Astrocyte (in vitro differentiated cells and primary cell): Measurements from ENCODE around the gene INTS7. TPM values are rescaled to one million over a fixed set of nuclear protein-coding genes. Genes with fewer than 3 reads are reported as not detected.

ENCODE experiments used
- DNase-seq: peaks from one replicate; pipeline ENCODE4 v3.0.0-alpha.2; 2010; ENCODE audit warnings: low read depth
- FAIRE-seq: peaks from 2 replicates; lab custom pipeline; 2011; peaks lifted over from hg19 to GRCh38; lab: Jason Lieb, UNC
- H2AFZ ChIP-seq: 2 replicates; pipeline ENCODE4 v1.6.0; 2012; ENCODE audit warnings: low read depth, low read length, inconsistent platforms
- H3K27ac ChIP-seq: 2 replicates; pipeline ENCODE4 v1.5.1; 2011; ENCODE audit warnings: low read depth, low read length, inconsistent platforms
- H3K27me3 ChIP-seq: 2 replicates; pipeline ENCODE4 v1.6.0; 2011; ENCODE audit warnings: low read length, inconsistent platforms; ENCODE audit not compliant: insufficient read depth
- H3K36me3 ChIP-seq: 2 replicates; pipeline ENCODE4 v1.5.1; 2011; ENCODE audit warnings: low read length, inconsistent platforms; ENCODE audit not compliant: insufficient read depth
- H3K4me1 ChIP-seq: 2 replicates; pipeline ENCODE4 v1.5.1; 2011; ENCODE audit warnings: low read length, inconsistent platforms; ENCODE audit not compliant: insufficient read depth
- H3K4me2 ChIP-seq: 2 replicates; pipeline ENCODE4 v1.6.0; 2012; ENCODE audit warnings: low read length, inconsistent platforms
- H3K4me3 ChIP-seq: 2 replicates; pipeline ENCODE4 v1.5.1; 2011; ENCODE audit warnings: low read depth, mild to moderate bottlenecking, low read length, inconsistent platforms; ENCODE audit not compliant: insufficient read depth
- H3K79me2 ChIP-seq: 2 replicates; pipeline ENCODE4 v1.6.0; 2012; ENCODE audit warnings: mild to moderate bottlenecking, low read length, inconsistent platforms; ENCODE audit not compliant: insufficient read depth
- H3K9ac ChIP-seq: 2 replicates; pipeline ENCODE4 v1.6.0; 2012; ENCODE audit warnings: mild to moderate bottlenecking, low read length, inconsistent platforms
- H3K9me3 ChIP-seq: 2 replicates; pipeline ENCODE4 v1.5.1; 2012; ENCODE audit warnings: low read depth, mild to moderate bottlenecking, low read length, inconsistent platforms; ENCODE audit not compliant: insufficient read depth
- H4K20me1 ChIP-seq: 2 replicates; pipeline ENCODE4 v1.6.0; 2012; ENCODE audit warnings: low read length, inconsistent platforms; ENCODE audit not compliant: insufficient read depth
- H3K27ac Mint-ChIP-seq: one replicate; pipeline ENCODE4 v1.8.0; 2021; ENCODE audit warnings: mild to moderate bottlenecking, mixed read lengths; ENCODE audit not compliant: unreplicated experiment
- H3K27me3 Mint-ChIP-seq: one replicate; pipeline ENCODE4 v1.8.0; 2021; ENCODE audit warnings: low read depth, mixed read lengths; ENCODE audit not compliant: unreplicated experiment
- H3K36me3 Mint-ChIP-seq: one replicate; pipeline ENCODE4 v1.8.0; 2021; ENCODE audit warnings: low read depth, mixed read lengths; ENCODE audit not compliant: unreplicated experiment
- H3K4me1 Mint-ChIP-seq: one replicate; pipeline ENCODE4 v1.8.0; 2021; ENCODE audit warnings: low read depth, mixed read lengths; ENCODE audit not compliant: unreplicated experiment
- H3K4me3 Mint-ChIP-seq: one replicate; pipeline ENCODE4 v1.8.0; 2021; ENCODE audit warnings: mild to moderate bottlenecking, moderate library complexity, mixed read lengths; ENCODE audit not compliant: unreplicated experiment
- H3K9me3 Mint-ChIP-seq: one replicate; pipeline ENCODE4 v1.8.0; 2021; ENCODE audit warnings: mild to moderate bottlenecking, mixed read lengths; ENCODE audit not compliant: unreplicated experiment
- EZH2 ChIP-seq: IDR thresholded peaks from 2 replicates; pipeline ENCODE4 v1.6.1; 2012; ENCODE audit warnings: mild to moderate bottlenecking, low read length, inconsistent platforms; ENCODE audit not compliant: insufficient read depth
- total RNA-seq: library from RNA; stranded (reverse); gene quantifications from 2 replicates; pipeline ENCODE4 v1.2.1, GENCODE V29; 2021
- TF ChIP-seq, protein P1 (sequence below): IDR thresholded peaks from 2 replicates; pipeline ENCODE4 v1.5.1; 2011; ENCODE audit warnings: low read depth, mild to moderate bottlenecking, inconsistent platforms, low read length, moderate library complexity; ENCODE audit not compliant: insufficient read depth

INTS7 gene
- total RNA-seq, 1 donor from 2014 or later, result 14.7 TPM

- no peak for TF ChIP-seq EZH2
- TF ChIP-seq, protein P1, sequence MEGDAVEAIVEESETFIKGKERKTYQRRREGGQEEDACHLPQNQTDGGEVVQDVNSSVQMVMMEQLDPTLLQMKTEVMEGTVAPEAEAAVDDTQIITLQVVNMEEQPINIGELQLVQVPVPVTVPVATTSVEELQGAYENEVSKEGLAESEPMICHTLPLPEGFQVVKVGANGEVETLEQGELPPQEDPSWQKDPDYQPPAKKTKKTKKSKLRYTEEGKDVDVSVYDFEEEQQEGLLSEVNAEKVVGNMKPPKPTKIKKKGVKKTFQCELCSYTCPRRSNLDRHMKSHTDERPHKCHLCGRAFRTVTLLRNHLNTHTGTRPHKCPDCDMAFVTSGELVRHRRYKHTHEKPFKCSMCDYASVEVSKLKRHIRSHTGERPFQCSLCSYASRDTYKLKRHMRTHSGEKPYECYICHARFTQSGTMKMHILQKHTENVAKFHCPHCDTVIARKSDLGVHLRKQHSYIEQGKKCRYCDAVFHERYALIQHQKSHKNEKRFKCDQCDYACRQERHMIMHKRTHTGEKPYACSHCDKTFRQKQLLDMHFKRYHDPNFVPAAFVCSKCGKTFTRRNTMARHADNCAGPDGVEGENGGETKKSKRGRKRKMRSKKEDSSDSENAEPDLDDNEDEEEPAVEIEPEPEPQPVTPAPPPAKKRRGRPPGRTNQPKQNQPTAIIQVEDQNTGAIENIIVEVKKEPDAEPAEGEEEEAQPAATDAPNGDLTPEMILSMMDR, result no peak
- H3K9me3 Mint-ChIP-seq, result no peaks in the 10 kb centered on the region
- Histone ChIP-seq H3K4me1 (no peaks in the 10 kb centered on the region), H3K27me3 (no peaks in the 10 kb centered on the region), H3K4me3 (no peak overlapping the region), H3K9me3 (no peaks in the 10 kb centered on the region), H4K20me1 (no peaks in the 10 kb centered on the region), H3K27ac (no peak overlapping the region), H3K9ac (no peak overlapping the region), H3K79me2 (no peaks in the 10 kb centered on the region), H3K4me2 (peak overlapping the region; percentile 43), H2AFZ (no peak overlapping the region), H3K36me3 (peaks cover 2% of the 10 kb centered on the region)
- no peak overlapping the region for H3K4me3 Mint-ChIP-seq
- FAIRE-seq (peak; percentile 72), DNase-seq (peak; percentile 56)
- peaks cover 3% of the 10 kb centered on the region for H3K36me3 Mint-ChIP-seq
- H3K27me3 Mint-ChIP-seq, result no peaks in the 10 kb centered on the region
- peaks cover 15% of the 10 kb centered on the region for H3K4me1 Mint-ChIP-seq
- peak overlapping the region; percentile 15 for H3K27ac Mint-ChIP-seq
Observed at GRCh38 chr1:211951856-211952255, 83.5 kb downstream of the INTS7 start.

- H3K27ac Mint-ChIP-seq, result no peak overlapping the region
Observed at GRCh38 chr1:211948377-211948776, 87.0 kb downstream of the INTS7 start.

More at GRCh38 chr1:211948377-211948776, 87.0 kb downstream of the INTS7 start:
- H3K27ac ChIP-seq, result no peak overlapping the region
- H3K4me2 ChIP-seq, result no peak overlapping the region
- Mint-ChIP-seq H3K9me3 (no peaks in the 10 kb centered on the region), H3K36me3 (peaks cover 2% of the 10 kb centered on the region), H3K4me3 (no peak overlapping the region), H3K27me3 (no peaks in the 10 kb centered on the region), H3K4me1 (peaks cover 19% of the 10 kb centered on the region)
- no peak for TF ChIP-seq EZH2
- TF ChIP-seq, protein P1, result no peak
- H3K4me3 ChIP-seq, result no peak overlapping the region
- no peak for FAIRE-seq
- H3K9ac ChIP-seq, result no peak overlapping the region
- DNase-seq, result no peak
- H3K79me2 ChIP-seq, result no peaks in the 10 kb centered on the region
- H3K27me3 ChIP-seq, result no peaks in the 10 kb centered on the region
- no peaks in the 10 kb centered on the region for H3K4me1 ChIP-seq
- H3K9me3 ChIP-seq, result no peaks in the 10 kb centered on the region
- H3K36me3 ChIP-seq, result peaks cover 2% of the 10 kb centered on the region
- no peaks in the 10 kb centered on the region for H4K20me1 ChIP-seq
- no peak overlapping the region for H2AFZ ChIP-seq
